WI38 (cell line): ENCODE results near the gene PLEKHO1.
"Not testable (repeated sequence)": the region's sequence is repeated elsewhere in the genome, so short reads cannot be mapped to it uniquely, and the experiment has no call there.

Experiments used
- H3K4me3 ChIP-seq: 2 replicates; pipeline ENCODE4 v1.5.1; 2011; ENCODE audit warnings: low read depth, mild to moderate bottlenecking, control low read depth, low read length
- CTCF ChIP-seq: IDR thresholded peaks from 2 replicates; pipeline ENCODE4 v1.5.1; 2012; ENCODE audit warnings: low read depth, mild to moderate bottlenecking, control low read depth, low read length

The PLEKHO1 gene

DNA sequence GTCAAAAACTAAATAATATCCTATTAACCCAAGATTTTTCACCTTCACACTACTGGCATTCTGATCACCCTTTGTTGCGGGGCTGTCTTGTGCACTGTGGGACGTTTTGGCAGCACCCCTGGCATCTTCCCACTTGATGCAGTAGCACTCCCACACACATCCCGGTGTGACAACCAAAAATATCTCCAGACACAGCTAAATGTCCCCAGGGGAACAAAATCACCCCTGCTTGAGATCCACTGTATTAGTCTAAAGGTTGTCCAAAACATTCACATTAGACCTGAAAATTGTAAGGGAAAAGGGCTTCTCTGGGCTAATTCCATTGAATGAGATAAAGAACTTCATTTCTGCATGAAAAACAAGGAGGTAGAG lies 37.8 kb downstream of the PLEKHO1 start:
- no peak for TF ChIP-seq CTCF
- no peak overlapping the region for H3K4me3 ChIP-seq

- H3K4me3 ChIP-seq, result no peak overlapping the region
- TF ChIP-seq CTCF, result no peak
Measured at GRCh38 chr1:150192012-150192411, 42.3 kb downstream of the PLEKHO1 start.

GRCh38 chr1:150194381-150195031 lies 44.8 kb downstream of the PLEKHO1 start:
- TF ChIP-seq CTCF, result no peak
- H3K4me3 ChIP-seq, result no peak overlapping the region

GRCh38 chr1:150196417-150196816 lies 46.7 kb downstream of the PLEKHO1 start:
- no peak overlapping the region for H3K4me3 ChIP-seq
- no peak for TF ChIP-seq CTCF

DNA sequence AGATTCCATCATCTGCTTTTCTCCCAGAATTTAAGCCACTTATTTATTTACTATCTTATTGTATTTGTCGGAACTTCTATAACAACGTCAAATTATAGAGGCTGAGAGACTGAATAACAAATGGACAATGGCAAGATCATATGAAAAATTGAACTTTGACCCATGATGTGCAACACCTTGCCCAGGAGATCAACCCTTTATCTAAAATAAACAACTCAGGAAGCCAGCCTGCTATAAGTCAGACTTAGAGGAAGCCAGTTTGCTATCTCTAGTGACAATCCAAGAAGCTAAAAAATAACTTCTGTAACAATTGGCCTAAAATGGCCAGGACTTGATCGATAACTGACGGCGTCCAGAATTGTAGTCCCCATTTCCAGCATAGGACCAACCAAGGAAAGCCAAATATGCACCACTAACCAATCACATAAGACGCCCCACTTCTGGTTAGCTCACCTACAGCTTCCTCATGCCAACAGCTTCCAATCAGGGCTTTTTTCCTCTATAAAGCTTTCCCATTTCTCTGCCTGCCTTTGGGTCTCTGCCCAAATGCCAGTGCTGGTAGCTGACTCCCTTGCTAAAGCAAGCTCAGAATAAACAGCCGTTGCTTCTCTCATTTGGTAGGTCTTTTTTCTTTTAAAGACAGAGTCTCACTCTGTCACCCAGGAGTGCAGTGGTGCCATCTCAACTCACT lies 57.7 kb downstream of the PLEKHO1 start:
- H3K4me3 ChIP-seq, result no peak overlapping the region
- no peak for TF ChIP-seq CTCF

- H3K4me3 ChIP-seq, result not testable (repeated sequence)
Measured at GRCh38 chr1:150208460-150208859, 58.7 kb downstream of the PLEKHO1 start.
